ENCODE data around the gene FOLR1. TPM values are rescaled to one million over a fixed set of nuclear protein-coding genes. Genes with fewer than 3 reads are reported as not detected.

The FOLR1 gene
- total RNA-seq, result not detected

DNA sequence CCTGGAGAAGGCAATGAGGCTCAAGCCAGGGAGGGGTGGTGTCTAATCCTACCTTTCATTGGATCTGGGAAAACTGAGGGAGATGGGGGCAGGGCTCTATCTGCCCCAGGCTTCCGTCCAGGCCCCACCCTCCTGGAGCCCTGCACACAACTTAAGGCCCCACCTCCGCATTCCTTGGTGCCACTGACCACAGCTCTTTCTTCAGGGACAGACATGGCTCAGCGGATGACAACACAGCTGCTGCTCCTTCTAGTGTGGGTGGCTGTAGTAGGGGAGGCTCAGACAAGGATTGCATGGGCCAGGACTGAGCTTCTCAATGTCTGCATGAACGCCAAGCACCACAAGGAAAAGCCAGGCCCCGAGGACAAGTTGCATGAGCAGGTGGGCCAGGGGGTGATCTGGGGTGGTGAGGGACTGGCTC lies at the start of gene FOLR1:
TSS of gene FOLR1 (plus strand) at position 180 of the 421 bp plus-strand sequence. CDS start at position 214, 34 bp downstream.
- TF ChIP-seq, protein P1, sequence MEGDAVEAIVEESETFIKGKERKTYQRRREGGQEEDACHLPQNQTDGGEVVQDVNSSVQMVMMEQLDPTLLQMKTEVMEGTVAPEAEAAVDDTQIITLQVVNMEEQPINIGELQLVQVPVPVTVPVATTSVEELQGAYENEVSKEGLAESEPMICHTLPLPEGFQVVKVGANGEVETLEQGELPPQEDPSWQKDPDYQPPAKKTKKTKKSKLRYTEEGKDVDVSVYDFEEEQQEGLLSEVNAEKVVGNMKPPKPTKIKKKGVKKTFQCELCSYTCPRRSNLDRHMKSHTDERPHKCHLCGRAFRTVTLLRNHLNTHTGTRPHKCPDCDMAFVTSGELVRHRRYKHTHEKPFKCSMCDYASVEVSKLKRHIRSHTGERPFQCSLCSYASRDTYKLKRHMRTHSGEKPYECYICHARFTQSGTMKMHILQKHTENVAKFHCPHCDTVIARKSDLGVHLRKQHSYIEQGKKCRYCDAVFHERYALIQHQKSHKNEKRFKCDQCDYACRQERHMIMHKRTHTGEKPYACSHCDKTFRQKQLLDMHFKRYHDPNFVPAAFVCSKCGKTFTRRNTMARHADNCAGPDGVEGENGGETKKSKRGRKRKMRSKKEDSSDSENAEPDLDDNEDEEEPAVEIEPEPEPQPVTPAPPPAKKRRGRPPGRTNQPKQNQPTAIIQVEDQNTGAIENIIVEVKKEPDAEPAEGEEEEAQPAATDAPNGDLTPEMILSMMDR (IDR thresholded peaks at IDR 0.05; ENCODE audit: low read depth), result no peak

DNA sequence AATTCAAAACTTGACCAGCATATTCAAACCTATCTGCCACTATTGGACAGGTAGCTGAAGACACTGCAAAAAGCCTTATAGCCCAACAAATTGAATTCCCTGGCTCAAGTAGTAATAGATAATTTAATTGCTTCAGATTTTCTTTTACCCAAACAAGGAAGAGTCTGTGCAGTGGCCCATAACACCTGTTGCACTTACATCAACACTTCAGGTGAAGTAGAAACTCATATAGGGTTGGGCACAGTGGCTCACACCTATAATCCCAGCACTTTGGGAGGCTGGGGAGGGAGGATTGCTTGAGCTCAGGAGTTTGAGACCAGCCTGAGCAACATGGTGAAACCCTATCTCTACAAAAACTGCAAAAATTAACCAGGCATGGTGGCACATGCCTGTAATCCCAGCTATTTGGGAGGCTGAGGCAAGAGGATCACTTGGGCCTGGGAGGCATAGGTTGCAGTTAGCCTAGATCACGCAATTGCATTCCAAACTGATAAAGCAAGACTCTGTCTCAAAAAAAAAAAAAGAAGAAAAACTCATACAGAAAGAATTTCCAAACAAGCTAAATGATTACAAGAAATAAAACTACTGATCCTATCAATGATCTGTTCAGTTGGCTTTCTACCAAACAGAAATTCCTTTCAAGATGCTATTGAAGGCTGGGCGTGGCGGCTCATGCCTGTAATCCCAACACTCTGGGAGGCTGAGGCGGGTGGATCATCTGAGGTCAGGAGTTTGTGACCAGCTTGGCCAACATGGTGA lies 47.0 kb upstream of the FOLR1 start:
- TF ChIP-seq, protein P1 (IDR thresholded peaks at IDR 0.05; ENCODE audit: low read depth), result no peak

DNA sequence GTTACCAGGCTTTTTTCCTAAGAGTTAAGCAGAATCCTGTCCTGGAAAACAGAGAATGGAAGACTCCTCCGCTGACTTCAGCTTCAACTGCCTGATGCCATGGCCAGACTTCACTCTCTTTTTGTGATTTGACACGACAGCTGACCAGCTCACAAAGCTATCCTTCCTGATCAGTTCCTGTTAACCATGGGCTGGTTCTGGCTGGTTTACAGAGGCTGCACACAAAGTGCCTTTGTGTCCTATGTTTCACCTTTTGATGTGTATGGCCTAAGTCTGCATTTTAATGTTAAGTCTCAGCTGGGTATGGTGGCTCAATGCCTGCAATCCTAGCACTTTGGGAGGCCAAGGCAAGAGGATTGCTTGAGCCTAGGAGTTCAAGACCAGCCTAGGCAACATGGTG lies 45.3 kb upstream of the FOLR1 start:
- TF ChIP-seq, protein P1 (IDR thresholded peaks at IDR 0.05; ENCODE audit: low read depth), result no peak

DNA sequence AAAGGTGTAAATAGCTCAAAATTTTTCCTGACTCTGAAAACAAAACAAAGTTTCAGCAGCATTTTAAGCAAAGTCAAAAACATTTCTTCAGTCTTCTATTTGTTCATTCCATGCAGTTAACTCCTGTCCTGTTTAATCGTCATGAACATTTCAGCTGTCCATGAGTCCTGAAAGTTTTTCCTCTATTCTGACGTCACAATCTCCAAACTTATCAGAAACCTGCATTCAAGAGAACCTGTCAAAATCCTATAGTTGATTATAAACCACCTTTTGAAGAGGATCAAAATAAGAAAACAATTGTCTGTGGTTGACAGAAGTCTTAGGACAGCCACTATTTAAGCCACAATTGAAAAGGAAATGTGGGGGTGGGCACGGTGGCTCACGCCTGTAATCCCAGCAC lies 41.1 kb upstream of the FOLR1 start:
- TF ChIP-seq, protein P1 (IDR thresholded peaks at IDR 0.05; ENCODE audit: low read depth), result no peak

DNA sequence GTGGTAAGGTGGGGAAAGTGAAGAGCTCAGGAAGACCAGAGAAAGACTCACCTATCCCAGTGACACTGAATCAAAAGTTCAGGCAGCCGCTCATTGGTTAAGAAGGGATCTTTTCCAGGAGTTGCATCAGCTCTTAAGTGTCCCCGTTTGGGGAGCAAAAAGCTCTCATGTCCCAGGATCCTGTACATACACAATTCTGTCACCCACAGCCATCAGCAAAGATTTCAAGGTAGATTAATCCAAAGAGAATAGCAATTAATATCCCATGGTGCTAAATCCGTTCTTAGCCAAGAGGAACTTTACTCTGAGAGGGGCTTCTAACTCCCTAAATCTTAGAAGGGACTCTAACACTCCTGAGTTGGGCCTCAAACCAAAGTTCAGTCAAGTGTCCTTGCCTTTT lies 37.1 kb upstream of the FOLR1 start:
- TF ChIP-seq, protein P1 (IDR thresholded peaks at IDR 0.05; ENCODE audit: low read depth), result no peak

DNA sequence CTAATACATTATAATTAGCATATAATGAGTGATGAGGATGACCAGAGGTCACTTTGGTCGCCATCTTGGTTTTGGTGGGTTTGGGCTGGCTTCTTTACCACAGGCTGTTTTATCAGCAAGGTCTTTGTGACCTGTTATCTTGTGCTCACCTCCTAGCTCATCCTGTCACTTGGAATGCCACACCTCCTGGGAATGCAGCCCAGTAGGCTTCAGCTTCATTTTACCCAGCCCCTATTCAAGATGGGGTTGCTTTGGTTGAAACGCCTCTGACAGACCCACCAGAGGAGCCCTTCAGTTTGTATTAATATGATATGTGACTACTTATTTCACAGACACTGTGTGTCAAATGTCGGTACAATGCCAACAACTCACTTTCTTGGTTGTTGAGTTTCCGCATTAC lies 36.2 kb upstream of the FOLR1 start:
- TF ChIP-seq, protein P1 (IDR thresholded peaks at IDR 0.05; ENCODE audit: low read depth), result no peak

DNA sequence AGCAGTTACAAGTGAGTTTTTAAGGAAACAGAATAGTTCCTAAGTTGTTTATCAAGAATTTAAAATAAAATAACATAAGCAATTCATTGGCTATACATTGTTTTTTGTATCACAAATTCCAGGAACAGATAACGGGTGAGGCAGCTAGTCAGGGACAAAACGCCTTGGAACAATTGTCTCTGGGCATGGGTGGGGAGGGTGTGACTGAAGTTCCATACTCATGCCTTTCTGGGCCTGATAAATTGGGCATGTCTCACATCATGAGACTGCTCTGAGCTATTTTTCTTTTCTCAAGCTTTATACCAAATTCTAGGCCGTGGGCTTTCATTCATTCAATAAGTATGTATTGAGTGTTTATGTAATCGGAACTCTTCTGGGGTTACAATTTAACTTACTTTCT lies 34.8 kb upstream of the FOLR1 start:
- TF ChIP-seq, protein P1 (IDR thresholded peaks at IDR 0.05; ENCODE audit: low read depth), result no peak

All from subcutaneous adipose tissue (tissue), 4 donors.